Epithelial cell of esophagus (primary cell): ENCODE measurements around the gene ABLIM2.

ENCODE experiments used
- DNase-seq: peaks from one replicate; pipeline ENCODE4 v3.0.0; 2010; ENCODE audit warnings: low read depth
- H3K4me3 ChIP-seq: 2 replicates; pipeline ENCODE4 v1.5.1; 2011; ENCODE audit warnings: mild to moderate bottlenecking, low read length, control low read depth
- TF ChIP-seq, protein P1 (sequence below): IDR thresholded peaks from 2 replicates; pipeline ENCODE4 v1.5.1; 2011; ENCODE audit warnings: low read depth, mild to moderate bottlenecking, low read length, control low read depth, inconsistent platforms; ENCODE audit not compliant: insufficient read depth; ENCODE audit errors: missing control alignments

ABLIM2 gene

DNA sequence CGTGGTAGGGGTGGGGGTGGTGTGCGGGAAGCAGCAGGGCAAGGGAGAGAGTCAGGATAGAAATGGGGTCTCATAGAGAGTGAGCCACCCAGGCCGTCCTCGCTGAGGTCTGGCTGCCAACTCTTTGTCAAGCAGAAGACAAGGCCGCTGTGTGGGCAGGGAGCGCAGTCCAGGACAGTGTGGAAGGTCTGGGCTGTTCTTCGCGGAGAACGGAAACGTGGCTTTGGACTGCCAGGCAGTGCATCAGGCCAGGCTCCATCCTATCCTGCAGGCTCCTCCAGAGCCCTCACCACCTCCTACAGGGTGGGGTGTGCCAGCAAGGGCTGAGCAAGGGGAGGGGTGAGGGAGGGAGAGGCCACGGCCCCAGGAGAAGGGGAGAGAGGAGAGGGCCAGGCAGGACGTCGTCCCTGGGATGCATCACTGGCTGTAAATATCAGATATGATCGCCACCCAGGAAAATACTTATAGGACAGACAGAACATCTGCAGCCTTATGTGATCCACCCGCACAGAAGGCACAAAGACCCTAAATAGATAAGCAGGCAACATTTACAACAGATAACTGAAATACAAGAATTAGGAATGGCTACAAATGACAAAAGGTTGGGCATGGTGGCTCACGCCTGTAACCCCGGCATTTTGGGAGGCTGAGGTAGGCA, 85.3 kb downstream of the ABLIM2 start:
- TF ChIP-seq, protein P1, sequence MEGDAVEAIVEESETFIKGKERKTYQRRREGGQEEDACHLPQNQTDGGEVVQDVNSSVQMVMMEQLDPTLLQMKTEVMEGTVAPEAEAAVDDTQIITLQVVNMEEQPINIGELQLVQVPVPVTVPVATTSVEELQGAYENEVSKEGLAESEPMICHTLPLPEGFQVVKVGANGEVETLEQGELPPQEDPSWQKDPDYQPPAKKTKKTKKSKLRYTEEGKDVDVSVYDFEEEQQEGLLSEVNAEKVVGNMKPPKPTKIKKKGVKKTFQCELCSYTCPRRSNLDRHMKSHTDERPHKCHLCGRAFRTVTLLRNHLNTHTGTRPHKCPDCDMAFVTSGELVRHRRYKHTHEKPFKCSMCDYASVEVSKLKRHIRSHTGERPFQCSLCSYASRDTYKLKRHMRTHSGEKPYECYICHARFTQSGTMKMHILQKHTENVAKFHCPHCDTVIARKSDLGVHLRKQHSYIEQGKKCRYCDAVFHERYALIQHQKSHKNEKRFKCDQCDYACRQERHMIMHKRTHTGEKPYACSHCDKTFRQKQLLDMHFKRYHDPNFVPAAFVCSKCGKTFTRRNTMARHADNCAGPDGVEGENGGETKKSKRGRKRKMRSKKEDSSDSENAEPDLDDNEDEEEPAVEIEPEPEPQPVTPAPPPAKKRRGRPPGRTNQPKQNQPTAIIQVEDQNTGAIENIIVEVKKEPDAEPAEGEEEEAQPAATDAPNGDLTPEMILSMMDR, result no peak
- no peak overlapping the region for H3K4me3 ChIP-seq
- DNase-seq, result no peak

DNA sequence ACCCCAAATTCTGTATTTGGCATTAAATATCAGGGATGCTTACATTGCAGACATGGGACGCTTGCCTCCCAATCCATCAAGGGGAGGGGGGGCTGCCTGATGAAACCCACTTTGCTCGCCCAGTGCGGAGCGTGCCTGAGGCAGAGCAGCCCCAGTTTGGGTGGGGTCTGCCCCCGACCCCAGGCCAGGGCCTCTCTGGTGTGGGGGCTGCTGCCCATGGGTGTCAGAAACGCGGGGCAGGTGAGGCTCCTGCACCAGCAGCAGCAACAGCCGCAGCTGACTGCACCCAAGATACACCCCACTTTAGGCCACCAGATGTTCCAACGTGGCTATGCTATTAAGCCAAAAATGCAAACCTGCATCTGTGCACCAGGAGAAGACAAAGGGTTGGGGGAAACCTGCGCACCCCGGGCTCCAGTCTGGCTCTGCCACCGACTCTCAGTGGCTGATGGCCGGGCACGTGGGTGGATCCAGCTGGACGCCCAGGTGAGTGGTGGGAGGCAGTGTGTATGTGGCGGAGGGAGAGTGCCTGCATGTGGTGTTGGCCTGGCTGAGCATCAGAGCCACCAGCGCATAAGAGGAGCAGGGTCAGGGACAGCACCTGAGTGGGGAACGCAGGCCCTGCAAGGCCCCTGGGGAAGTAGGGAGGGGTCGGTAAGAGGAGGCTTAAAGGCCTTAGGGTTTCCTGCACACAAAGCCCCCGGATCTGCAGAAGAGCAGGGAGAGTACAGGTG, 86.2 kb downstream of the ABLIM2 start:
- DNase-seq, result no peak
- TF ChIP-seq, protein P1, result no peak
- no peak overlapping the region for H3K4me3 ChIP-seq

DNA sequence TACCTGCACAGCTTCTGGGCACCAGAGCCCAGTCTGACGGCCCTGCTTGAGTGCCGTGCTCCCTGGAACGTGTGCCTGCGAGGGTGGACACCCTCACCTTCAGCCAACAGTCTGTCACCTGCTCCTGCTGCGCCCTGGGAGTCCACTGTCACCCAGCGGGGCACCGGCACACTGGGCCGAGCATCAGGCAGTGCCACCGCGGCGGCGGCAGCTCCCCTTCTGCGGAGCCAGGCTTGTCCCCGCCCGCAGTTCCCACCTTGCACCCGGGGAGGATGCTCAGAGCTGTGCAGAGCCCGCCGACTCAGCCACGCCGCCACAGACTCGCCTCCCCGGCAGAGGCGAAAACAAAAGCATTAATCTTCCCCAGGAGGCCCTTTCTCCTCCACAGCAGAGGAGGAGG, 86.8 kb downstream of the ABLIM2 start:
- H3K4me3 ChIP-seq, result no peak overlapping the region
- TF ChIP-seq, protein P1, result no peak
- DNase-seq, result no peak

DNA sequence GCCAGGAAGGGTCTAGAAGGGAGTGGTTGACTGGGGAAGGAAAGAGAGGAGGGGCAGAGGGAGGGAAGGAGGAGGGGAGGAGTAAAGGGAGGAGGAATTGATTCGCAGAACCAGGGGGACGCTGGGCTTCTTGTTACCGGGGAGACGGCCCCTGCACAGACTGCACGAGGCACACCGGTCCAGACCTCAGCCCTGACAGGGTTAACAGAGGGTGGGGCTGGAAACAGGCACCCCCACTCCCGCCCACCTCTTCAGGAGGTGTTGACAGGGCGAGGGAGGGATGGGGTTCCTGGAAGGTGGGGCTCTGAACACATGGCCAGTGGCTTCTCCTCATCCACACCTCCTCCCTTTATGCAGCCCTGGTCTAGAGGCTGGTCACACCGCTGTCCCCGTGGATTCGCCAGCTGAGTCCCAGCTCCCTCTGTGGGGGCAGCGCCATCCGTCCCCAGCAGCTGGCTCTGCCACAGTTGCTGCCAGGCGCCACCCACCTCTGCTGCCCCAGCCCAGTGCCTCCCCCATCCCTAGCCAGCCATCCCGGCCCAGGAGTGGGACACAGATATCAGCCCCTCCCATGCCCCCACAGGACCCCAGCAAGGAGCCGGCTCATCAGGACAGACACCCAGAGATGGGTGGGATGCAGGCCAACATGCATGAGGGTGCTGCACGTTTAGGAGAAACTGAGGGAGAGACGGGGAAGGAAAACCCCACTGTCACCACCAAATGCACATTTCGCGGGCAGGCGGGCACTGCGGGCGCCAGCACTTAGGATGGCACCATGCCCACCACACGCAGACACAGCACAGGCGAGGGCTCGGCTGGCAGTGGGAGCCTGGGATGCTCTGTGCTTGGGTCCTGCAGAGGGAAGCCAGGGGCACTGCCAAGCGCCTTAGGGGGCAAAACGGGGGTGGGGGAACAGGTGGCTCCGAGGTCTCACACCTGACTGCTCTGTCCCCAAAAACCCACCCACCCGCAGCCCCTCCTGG, 87.6 kb downstream of the ABLIM2 start:
- TF ChIP-seq, protein P1, result no peak
- no peak for DNase-seq
- no peak overlapping the region for H3K4me3 ChIP-seq

DNA sequence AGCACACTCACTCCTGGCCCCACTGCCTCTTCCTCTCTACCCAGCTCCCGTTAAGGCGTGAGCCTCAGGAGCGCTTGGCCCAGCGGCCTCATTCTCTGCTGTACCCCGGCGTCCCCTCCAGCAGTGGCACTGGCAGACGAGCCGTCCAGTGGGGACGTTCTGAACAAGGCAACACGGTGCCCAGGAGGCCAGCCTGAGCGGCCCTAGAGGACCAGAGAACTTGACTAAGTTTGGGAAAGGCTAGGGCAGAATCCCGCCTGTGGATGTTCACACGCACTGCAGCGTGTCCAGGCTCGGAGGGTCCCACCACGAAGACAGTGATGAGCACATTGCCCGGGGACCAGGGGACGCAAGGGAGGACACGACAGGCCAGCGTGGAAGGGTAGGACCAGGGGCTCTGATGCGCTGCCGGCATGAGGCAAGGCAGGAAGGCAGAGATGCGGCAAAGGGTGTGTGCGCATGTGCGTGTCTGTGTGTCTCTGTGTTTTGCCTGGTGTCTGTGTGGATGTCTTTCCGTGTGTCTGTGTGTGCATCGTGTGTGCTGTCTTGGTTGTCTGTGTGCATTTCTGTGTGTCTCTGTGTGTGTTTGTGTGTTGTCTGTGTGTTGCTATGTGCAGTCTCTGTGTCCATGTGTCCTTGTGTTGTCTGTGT, 89.4 kb downstream of the ABLIM2 start:
- TF ChIP-seq, protein P1, result no peak
- no peak overlapping the region for H3K4me3 ChIP-seq
- DNase-seq, result no peak
